WTC11 (cell line): Measurements from ENCODE around the gene ZNF236. TPM values are rescaled to one million over a fixed set of nuclear protein-coding genes. Genes with fewer than 3 reads are reported as not detected.

Experiments
- ATAC-seq: fragments of 200-7000 bp; cut with Tn5 transposase; 2 replicates; pipeline ENCODE4 v1.10.0; 2021; ENCODE audit warnings: mild to moderate bottlenecking, moderate library complexity
- CTCF ChIA-PET: fragments of 300-600 bp; sonication (Branson Sonifier 250); formaldehyde crosslinking; loops from one replicate; lab custom pipeline; 2021; ENCODE audit warnings: antibody characterized with exemption; lab: Charles Lee
- POLR2A ChIA-PET: fragments of 350-600 bp; sonication (Branson Sonifier 250); formaldehyde crosslinking; loops from one replicate; lab custom pipeline; 2021; ENCODE audit warnings: antibody characterized with exemption; lab: Charles Lee
- DNase-seq: peaks from one replicate; pipeline ENCODE4 v3.0.0; 2021; ENCODE audit warnings: low spot score
- H3K27ac Mint-ChIP-seq: 2 replicates; pipeline ENCODE4 v1.8.0; 2021; ENCODE audit warnings: mixed read lengths
- H3K27me3 Mint-ChIP-seq: 2 replicates; pipeline ENCODE4 v1.8.0; 2021; ENCODE audit warnings: low read depth, mild to moderate bottlenecking, moderate library complexity, mixed read lengths
- H3K36me3 Mint-ChIP-seq: 2 replicates; pipeline ENCODE4 v1.8.0; 2021; ENCODE audit warnings: mixed read lengths
- H3K4me1 Mint-ChIP-seq: 2 replicates; pipeline ENCODE4 v1.8.0; 2022; ENCODE audit warnings: mixed read lengths
- H3K4me3 Mint-ChIP-seq: 2 replicates; pipeline ENCODE4 v1.8.0; 2021; ENCODE audit warnings: mild to moderate bottlenecking, moderate library complexity, mixed read lengths
- H3K9me3 Mint-ChIP-seq: 2 replicates; pipeline ENCODE4 v1.8.0; 2021; ENCODE audit warnings: mixed read lengths
- ATF3 ChIP-seq: sonication (generic); formaldehyde crosslinking; conservative IDR thresholded peaks from 2 replicates; pipeline ENCODE4 v1.8.1; 2022; ENCODE audit warnings: mild to moderate bottlenecking, missing genetic modification reagents
- ERG ChIP-seq: fragments of 250-450 bp; sonication (Bioruptor Pico); IDR thresholded peaks from 2 replicates; pipeline ENCODE4 v1.8.0; 2021; ENCODE audit warnings: mild to moderate bottlenecking
- ESRRA ChIP-seq: sonication (generic); formaldehyde crosslinking; IDR thresholded peaks from 2 replicates; pipeline ENCODE4 v1.8.1; 2022; ENCODE audit warnings: mild to moderate bottlenecking, missing genetic modification reagents, borderline replicate concordance
- FOXJ3 ChIP-seq: sonication (generic); formaldehyde crosslinking; IDR thresholded peaks from 2 replicates; pipeline ENCODE4 v1.9.0; 2021; ENCODE audit warnings: missing genetic modification reagents, mild to moderate bottlenecking, borderline replicate concordance
- GABPB1 ChIP-seq: sonication (generic); formaldehyde crosslinking; IDR thresholded peaks from 2 replicates; pipeline ENCODE4 v1.8.1; 2023; ENCODE audit warnings: mild to moderate bottlenecking, missing genetic modification reagents
- GTF2I ChIP-seq: fragments of 250-450 bp; sonication (Bioruptor Pico); conservative IDR thresholded peaks from 2 replicates; pipeline ENCODE4 v1.4.0; 2021; ENCODE audit warnings: mild to moderate bottlenecking
- HMGXB4 ChIP-seq: sonication (generic); formaldehyde crosslinking; IDR thresholded peaks from 2 replicates; pipeline ENCODE4 v1.8.1; 2023; ENCODE audit warnings: mild to moderate bottlenecking, moderate library complexity, missing genetic modification reagents
- MLX ChIP-seq: sonication (generic); formaldehyde crosslinking; IDR thresholded peaks from 2 replicates; pipeline ENCODE4 v1.8.1; 2023; ENCODE audit warnings: mild to moderate bottlenecking, missing genetic modification reagents, moderate library complexity
- MXD4 ChIP-seq: fragments of 250-450 bp; sonication (Bioruptor Pico); IDR thresholded peaks from 2 replicates; pipeline ENCODE4 v1.8.0; 2021; ENCODE audit warnings: mild to moderate bottlenecking, moderate library complexity, borderline replicate concordance
- NFYB ChIP-seq: sonication (generic); formaldehyde crosslinking; conservative IDR thresholded peaks from 2 replicates; pipeline ENCODE4 v1.8.0; 2022; ENCODE audit warnings: low read depth, missing genetic modification reagents
- NR2C2 ChIP-seq: sonication (generic); formaldehyde crosslinking; IDR thresholded peaks from 2 replicates; pipeline ENCODE4 v1.8.0; 2022; ENCODE audit warnings: mild to moderate bottlenecking, missing genetic modification reagents
- STAT6 ChIP-seq: sonication (generic); formaldehyde crosslinking; conservative IDR thresholded peaks from 2 replicates; pipeline ENCODE4 v1.8.1; 2023; ENCODE audit warnings: mild to moderate bottlenecking, low read depth, missing genetic modification reagents, moderate library complexity
- TEAD4 ChIP-seq: sonication (generic); formaldehyde crosslinking; IDR thresholded peaks from 2 replicates; pipeline ENCODE4 v1.8.0; 2022; ENCODE audit warnings: mild to moderate bottlenecking, missing genetic modification reagents
- ZMAT4 ChIP-seq: fragments of 250-450 bp; sonication (Bioruptor Pico); IDR thresholded peaks from 2 replicates; pipeline ENCODE4 v1.9.0; 2021; ENCODE audit warnings: mild to moderate bottlenecking
- ZNF317 ChIP-seq: sonication (generic); formaldehyde crosslinking; IDR thresholded peaks from 2 replicates; pipeline ENCODE4 v1.8.1; 2023; ENCODE audit warnings: low read depth, mild to moderate bottlenecking, moderate library complexity, missing genetic modification reagents, borderline replicate concordance
- ZNF425 ChIP-seq: fragments of 250-450 bp; sonication (Bioruptor Pico); conservative IDR thresholded peaks from 2 replicates; pipeline ENCODE4 v1.9.0; 2021; ENCODE audit warnings: mild to moderate bottlenecking
- total RNA-seq: library from RNA; stranded (reverse); gene quantifications from 3 replicates; pipeline ENCODE4 v1.2.3, GENCODE V29; 2021

The ZNF236 gene
- total RNA-seq, 1 experiment from 2014 or later = 19.9 TPM

GRCh38 chr18:76821875-76822505 lies 367 bp upstream of the ZNF236 start (continued):
- TF ChIP-seq NR2C2 = no peak
- no peak for TF ChIP-seq ATF3 (CRISPR knock-in tag)
- TF ChIP-seq TEAD4 (CRISPR knock-in tag) = no peak
- no peak for TF ChIP-seq ZMAT4 (CRISPR knock-in tag)
- TF ChIP-seq GABPB1 (CRISPR knock-in tag) = 0 out of 2 replicates have a peak, but pooled peaks have one; percentile 37
- TF ChIP-seq MXD4 (CRISPR knock-in tag) = no peak
- no peak for TF ChIP-seq FOXJ3
- TF ChIP-seq ESRRA = no peak
- no peak for TF ChIP-seq NFYB (CRISPR knock-in tag)
- no peak for TF ChIP-seq ZNF317 (CRISPR knock-in tag)
- no peak for TF ChIP-seq MLX (CRISPR knock-in tag)
- TF ChIP-seq ZNF425 (CRISPR knock-in tag) = no peak

- ATAC-seq (no peak), DNase-seq (no peak)
- Mint-ChIP-seq H3K9me3 (no peaks in the 10 kb centered on the region), H3K36me3 (peaks cover 5% of the 10 kb centered on the region), H3K4me1 (peaks cover 35% of the 10 kb centered on the region), H3K27me3 (no peaks in the 10 kb centered on the region; the same call in 1 of the 2 replicates), H3K27ac (peak overlapping the region; percentile 85), H3K4me3 (peak overlapping the region; percentile 84)
- POLR2A ChIA-PET = no interaction called here
- CTCF ChIA-PET = interaction anchor here (0.8 to 1.6 kb wide), 2 partner anchors 18 to 21 kb away, joined by 3 to 14 read pairs; no protein-coding TSS in a partner anchor
- TF ChIP-seq ERG (no peak), GTF2I (CRISPR knock-in tag) (peak; percentile 36; the same call in 1 of the 2 replicates)
Observed at GRCh38 chr18:76823161-76823538, 793 bp downstream of the ZNF236 start.

- H3K4me1 Mint-ChIP-seq = peaks cover 35% of the 10 kb centered on the region
- no peaks in the 10 kb centered on the region; the same call in 1 of the 2 replicates for H3K27me3 Mint-ChIP-seq
- H3K36me3 Mint-ChIP-seq = peaks cover 5% of the 10 kb centered on the region
- DNase-seq (peak; percentile 66), ATAC-seq (peak; percentile 59)
- POLR2A ChIA-PET = no interaction called here
- CTCF ChIA-PET = interaction anchor here (0.6 to 1.6 kb wide), 3 partner anchors 13 to 21 kb away, joined by 3 to 14 read pairs (median 7); no protein-coding TSS in a partner anchor
- peak overlapping the region; percentile 84 for H3K4me3 Mint-ChIP-seq
- H3K9me3 Mint-ChIP-seq = no peaks in the 10 kb centered on the region
- peak overlapping the region; percentile 85 for H3K27ac Mint-ChIP-seq
- TF ChIP-seq HMGXB4 (CRISPR knock-in tag) (0 out of 2 replicates have a peak, but pooled peaks have one; percentile 40), STAT6 (CRISPR knock-in tag) (no peak)
- TF ChIP-seq, all 79 proteins: peak for 1
Observed at GRCh38 chr18:76823587-76824011, 1.2 kb downstream of the ZNF236 start.
